Astrocyte of the cerebellum (primary cell): ENCODE data around the gene CLIC6.

Experiments used
- DNase-seq: peaks from one replicate; pipeline ENCODE4 v3.0.0-alpha.2; 2011; ENCODE audit warnings: low read depth
- H3K4me3 ChIP-seq: 2 replicates; pipeline ENCODE4 v1.5.1; 2011; ENCODE audit warnings: mild to moderate bottlenecking, low read depth, low read length, moderate library complexity
- CTCF ChIP-seq: IDR thresholded peaks from 2 replicates; pipeline ENCODE4 v1.5.1; 2012; ENCODE audit warnings: low read length, low read depth, moderate library complexity, mild to moderate bottlenecking; ENCODE audit errors: missing control alignments
- in situ Hi-C: cut with HindIII; loops from 2 replicates; pipeline ENCODE4 v1.10.0; 2017; ENCODE audit warnings: low sequenced_read_pairs

Gene CLIC6

GRCh38 chr21:34730194-34730593 lies 61.4 kb downstream of the CLIC6 start:
- TF ChIP-seq CTCF, result no peak
- in situ Hi-C loops, result no loop called here
- H3K4me3 ChIP-seq, result no peak overlapping the region
- no peak for DNase-seq

GRCh38 chr21:34730756-34731445 lies 62.1 kb downstream of the CLIC6 start:
- no peak for DNase-seq
- TF ChIP-seq CTCF, result no peak
- in situ Hi-C loops, result no loop called here
- no peak overlapping the region for H3K4me3 ChIP-seq

GRCh38 chr21:34732388-34732821 lies 63.6 kb downstream of the CLIC6 start:
- H3K4me3 ChIP-seq, result no peak overlapping the region
- no peak for TF ChIP-seq CTCF
- in situ Hi-C loops, result no loop called here
- DNase-seq, result no peak

GRCh38 chr21:34733852-34734251 lies 65.1 kb downstream of the CLIC6 start:
- in situ Hi-C loops, result no loop called here
- no peak for TF ChIP-seq CTCF
- no peak overlapping the region for H3K4me3 ChIP-seq
- DNase-seq, result no peak

- no peak for TF ChIP-seq CTCF
- in situ Hi-C loops, result no loop called here
- H3K4me3 ChIP-seq, result no peak overlapping the region
- no peak for DNase-seq
These were observed 65.9 kb downstream of the CLIC6 start for GRCh38 chr21:34734696-34735095.

GRCh38 chr21:34736116-34736874 lies 67.5 kb downstream of the CLIC6 start:
- no peak for TF ChIP-seq CTCF
- in situ Hi-C loops, result no loop called here

More at GRCh38 chr21:34736116-34736874, 67.5 kb downstream of the CLIC6 start:
- H3K4me3 ChIP-seq, result no peak overlapping the region
- no peak for DNase-seq
